OCI-LY1 (cell line): ENCODE results near the gene TOM1L2.

Experiments used
- H2AFZ ChIP-seq: fragments of 200-600 bp; sonication (generic), shearing (Covaris generic); 2 replicates; pipeline ENCODE4 v1.6.0; 2014; ENCODE audit warnings: antibody characterized with exemption, mild to moderate bottlenecking, low read length
- H3F3A ChIP-seq: fragments of 200-600 bp; sonication (generic), shearing (Covaris generic); 2 replicates; pipeline ENCODE4 v1.6.0; 2014; ENCODE audit warnings: mild to moderate bottlenecking, antibody characterized with exemption, low read length, moderate library complexity; ENCODE audit not compliant: insufficient read depth
- H3K27ac ChIP-seq: fragments of 200-600 bp; sonication (generic); 2 replicates; pipeline ENCODE4 v1.5.1; 2014; ENCODE audit warnings: low read length, mixed run types, mild to moderate bottlenecking, low read depth; ENCODE audit not compliant: poor library complexity, severe bottlenecking
- H3K27me3 ChIP-seq: fragments of 200-600 bp; sonication (generic); 2 replicates; pipeline ENCODE4 v1.6.0; 2014; ENCODE audit warnings: antibody characterized with exemption, mild to moderate bottlenecking, low read length, moderate library complexity; ENCODE audit not compliant: insufficient read depth
- H3K36me3 ChIP-seq: fragments of 200-600 bp; sonication (generic); 2 replicates; pipeline ENCODE4 v1.6.1; 2014; ENCODE audit warnings: mild to moderate bottlenecking, antibody characterized with exemption, low read length, moderate library complexity, mixed read lengths; ENCODE audit not compliant: insufficient read depth
- H3K4me1 ChIP-seq: fragments of 200-600 bp; sonication (generic); 2 replicates; pipeline ENCODE4 v1.5.1; 2014; ENCODE audit warnings: mild to moderate bottlenecking, low read length, moderate library complexity; ENCODE audit not compliant: insufficient read depth, severe bottlenecking
- H3K4me2 ChIP-seq: fragments of 200-600 bp; sonication (generic), shearing (Covaris generic); 2 replicates; pipeline ENCODE4 v1.6.1; 2014; ENCODE audit warnings: low read length
- H3K4me3 ChIP-seq: fragments of 200-600 bp; sonication (generic); 2 replicates; pipeline ENCODE4 v1.5.1; 2014; ENCODE audit warnings: low read length, low read depth, mild to moderate bottlenecking, mixed read lengths; ENCODE audit not compliant: poor library complexity, severe bottlenecking
- H3K79me2 ChIP-seq: fragments of 200-600 bp; shearing (Covaris generic); 2 replicates; pipeline ENCODE4 v1.6.1; 2016; ENCODE audit warnings: mixed run types, low read length, mixed read lengths; ENCODE audit not compliant: insufficient read depth
- H3K9ac ChIP-seq: fragments of 200-600 bp; sonication (generic), shearing (Covaris generic); 2 replicates; pipeline ENCODE4 v1.6.1; 2014; ENCODE audit warnings: mild to moderate bottlenecking, low read length, mixed read lengths
- H3K9me2 ChIP-seq: fragments of 200-600 bp; sonication (generic), shearing (Covaris generic); 2 replicates; pipeline ENCODE4 v1.6.1; 2014; ENCODE audit warnings: low read depth, mild to moderate bottlenecking, low read length, mixed read lengths
- H3K9me3 ChIP-seq: fragments of 200-600 bp; shearing (Covaris generic); 2 replicates; pipeline ENCODE4 v1.6.1; 2014; ENCODE audit warnings: low read length, mixed read lengths
- H4K20me1 ChIP-seq: fragments of 200-600 bp; sonication (generic), shearing (Covaris generic); 2 replicates; pipeline ENCODE4 v1.6.0; 2016; ENCODE audit warnings: mild to moderate bottlenecking, low read length; ENCODE audit not compliant: insufficient read depth
- CTCF ChIP-seq: fragments of 200-600 bp; sonication (generic), shearing (Covaris generic); IDR thresholded peaks from 2 replicates; pipeline ENCODE4 v1.5.1; 2017; ENCODE audit warnings: mild to moderate bottlenecking, antibody characterized with exemption, low read length, moderate library complexity, mixed read lengths
- EZH2 ChIP-seq: fragments of 200-600 bp; sonication (generic), shearing (Covaris generic); IDR thresholded peaks from 2 replicates; pipeline ENCODE4 v1.8.0; 2017; ENCODE audit warnings: borderline replicate concordance, mixed run types, mild to moderate bottlenecking, antibody characterized with exemption, low read length, moderate library complexity, mixed read lengths

Gene TOM1L2

GRCh38 chr17:17794382-17794781 lies 177.8 kb downstream of the TOM1L2 start:
- Histone ChIP-seq H3K4me2 (no peak overlapping the region), H3K36me3 (no peaks in the 10 kb centered on the region), H3K27me3 (peaks cover 12% of the 10 kb centered on the region), H3K4me3 (no peak overlapping the region), H3F3A (no peaks in the 10 kb centered on the region), H3K4me1 (no peaks in the 10 kb centered on the region), H3K79me2 (no peaks in the 10 kb centered on the region), H3K9ac (no peak overlapping the region), H4K20me1 (no peaks in the 10 kb centered on the region), H3K9me3 (no peaks in the 10 kb centered on the region), H2AFZ (no peak overlapping the region), H3K27ac (no peak overlapping the region), H3K9me2 (no peaks in the 10 kb centered on the region)
- TF ChIP-seq EZH2 (no peak), CTCF (no peak)
